ENCODE measurements around the gene KIT.

DNA sequence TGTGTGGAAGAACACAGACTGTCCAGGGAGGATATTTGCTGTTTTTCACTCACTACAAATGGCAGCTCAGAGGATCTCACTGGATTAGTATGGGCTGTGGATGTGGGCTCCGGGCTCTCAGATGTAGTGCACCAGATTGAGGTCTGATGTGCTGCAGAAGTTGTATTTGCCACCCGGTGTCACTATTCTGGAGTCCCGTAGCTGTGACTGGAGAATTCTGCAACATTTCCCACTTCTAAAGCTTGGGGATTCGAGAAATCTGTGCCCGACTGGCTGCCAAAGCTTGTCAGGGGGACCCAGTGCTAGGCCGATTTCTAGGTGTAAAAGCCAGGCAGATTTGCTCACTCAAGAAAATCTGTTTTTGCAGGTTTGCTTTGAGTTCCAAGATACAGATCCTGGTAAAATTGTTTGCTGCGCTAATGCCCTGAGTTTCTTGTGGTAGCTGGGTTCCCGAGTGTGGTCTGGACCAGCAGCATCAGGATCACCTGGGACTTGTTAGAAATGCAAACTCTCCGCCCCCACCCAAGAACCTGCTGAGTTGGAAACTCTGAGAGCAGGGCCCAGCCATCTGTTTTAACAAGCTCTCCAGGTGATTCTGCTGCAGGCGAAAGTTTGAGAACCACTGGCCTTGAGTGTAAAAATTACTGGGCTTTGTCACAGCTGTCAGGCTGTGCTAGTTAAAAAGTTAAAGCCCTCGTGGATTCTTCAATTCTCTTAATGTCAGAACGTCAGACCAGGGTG is 18.1 kb downstream of the KIT start:
- TF ChIP-seq, protein P1, sequence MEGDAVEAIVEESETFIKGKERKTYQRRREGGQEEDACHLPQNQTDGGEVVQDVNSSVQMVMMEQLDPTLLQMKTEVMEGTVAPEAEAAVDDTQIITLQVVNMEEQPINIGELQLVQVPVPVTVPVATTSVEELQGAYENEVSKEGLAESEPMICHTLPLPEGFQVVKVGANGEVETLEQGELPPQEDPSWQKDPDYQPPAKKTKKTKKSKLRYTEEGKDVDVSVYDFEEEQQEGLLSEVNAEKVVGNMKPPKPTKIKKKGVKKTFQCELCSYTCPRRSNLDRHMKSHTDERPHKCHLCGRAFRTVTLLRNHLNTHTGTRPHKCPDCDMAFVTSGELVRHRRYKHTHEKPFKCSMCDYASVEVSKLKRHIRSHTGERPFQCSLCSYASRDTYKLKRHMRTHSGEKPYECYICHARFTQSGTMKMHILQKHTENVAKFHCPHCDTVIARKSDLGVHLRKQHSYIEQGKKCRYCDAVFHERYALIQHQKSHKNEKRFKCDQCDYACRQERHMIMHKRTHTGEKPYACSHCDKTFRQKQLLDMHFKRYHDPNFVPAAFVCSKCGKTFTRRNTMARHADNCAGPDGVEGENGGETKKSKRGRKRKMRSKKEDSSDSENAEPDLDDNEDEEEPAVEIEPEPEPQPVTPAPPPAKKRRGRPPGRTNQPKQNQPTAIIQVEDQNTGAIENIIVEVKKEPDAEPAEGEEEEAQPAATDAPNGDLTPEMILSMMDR (IDR thresholded peaks at IDR 0.05; ENCODE audit: insufficient read depth, low read length, poor library complexity, severe bottlenecking): no peak
- TF ChIP-seq EZH2phosphoT487 (conservative IDR thresholded peaks at IDR 0.05; ENCODE audit: low read length): no peak

Measured in SU-DHL-6 (cell line).